DND-41 (cell line): ENCODE data around the gene MYO1E.

Experiments used
- EZH2 ChIP-seq: IDR thresholded peaks from 3 replicates; pipeline ENCODE4 v1.6.1; 2012; ENCODE audit warnings: borderline replicate concordance, low read depth, mild to moderate bottlenecking, moderate library complexity, low read length, inconsistent platforms; ENCODE audit not compliant: severe bottlenecking
- TF ChIP-seq, protein P1 (sequence below): IDR thresholded peaks from 2 replicates; pipeline ENCODE4 v1.5.1; 2012; ENCODE audit warnings: borderline replicate concordance, low read length, moderate library complexity, mild to moderate bottlenecking; ENCODE audit not compliant: poor library complexity, severe bottlenecking; ENCODE audit errors: extremely low read depth

- TF ChIP-seq, protein P1, sequence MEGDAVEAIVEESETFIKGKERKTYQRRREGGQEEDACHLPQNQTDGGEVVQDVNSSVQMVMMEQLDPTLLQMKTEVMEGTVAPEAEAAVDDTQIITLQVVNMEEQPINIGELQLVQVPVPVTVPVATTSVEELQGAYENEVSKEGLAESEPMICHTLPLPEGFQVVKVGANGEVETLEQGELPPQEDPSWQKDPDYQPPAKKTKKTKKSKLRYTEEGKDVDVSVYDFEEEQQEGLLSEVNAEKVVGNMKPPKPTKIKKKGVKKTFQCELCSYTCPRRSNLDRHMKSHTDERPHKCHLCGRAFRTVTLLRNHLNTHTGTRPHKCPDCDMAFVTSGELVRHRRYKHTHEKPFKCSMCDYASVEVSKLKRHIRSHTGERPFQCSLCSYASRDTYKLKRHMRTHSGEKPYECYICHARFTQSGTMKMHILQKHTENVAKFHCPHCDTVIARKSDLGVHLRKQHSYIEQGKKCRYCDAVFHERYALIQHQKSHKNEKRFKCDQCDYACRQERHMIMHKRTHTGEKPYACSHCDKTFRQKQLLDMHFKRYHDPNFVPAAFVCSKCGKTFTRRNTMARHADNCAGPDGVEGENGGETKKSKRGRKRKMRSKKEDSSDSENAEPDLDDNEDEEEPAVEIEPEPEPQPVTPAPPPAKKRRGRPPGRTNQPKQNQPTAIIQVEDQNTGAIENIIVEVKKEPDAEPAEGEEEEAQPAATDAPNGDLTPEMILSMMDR, result no peak
- no peak for TF ChIP-seq EZH2
Measured at GRCh38 chr15:59279023-59279422, 93.6 kb downstream of the MYO1E start.
